A549 (cell line): Measurements from ENCODE around the gene FSTL5.

Experiments used
- BCL3 ChIP-seq: fragments of >200 bp; sonication (Bioruptor Twin); formaldehyde crosslinking; IDR thresholded peaks from 3 replicates; pipeline ENCODE4 v1.6.1; 2016
- EHMT2 ChIP-seq: fragments of 200-600 bp; sonication (generic); IDR thresholded peaks from 2 replicates; pipeline ENCODE4 v1.6.1; 2016; ENCODE audit warnings: antibody characterized with exemption, low read depth, mild to moderate bottlenecking, moderate library complexity
- MAFK ChIP-seq: fragments of 450-650 bp; IDR thresholded peaks from 2 replicates; pipeline ENCODE4 v1.6.1; 2014; ENCODE audit not compliant: partially characterized antibody
- NR3C1 ChIP-seq: fragments of >200 bp; sonication (Bioruptor Twin); formaldehyde crosslinking; IDR thresholded peaks from 3 replicates; pipeline ENCODE4 v1.6.1; 2017
- PHF8 ChIP-seq: fragments of 200-600 bp; sonication (generic); IDR thresholded peaks from 2 replicates; pipeline ENCODE4 v1.6.1; 2016; ENCODE audit warnings: low read depth, mild to moderate bottlenecking, antibody characterized with exemption, moderate library complexity, borderline replicate concordance
- POLR2A ChIP-seq: IDR thresholded peaks from 2 replicates; pipeline ENCODE4 v1.6.1; 2012; ENCODE audit warnings: mild to moderate bottlenecking, low read length
- RARB ChIP-seq: fragments of 250-450 bp; sonication (Bioruptor Pico); IDR thresholded peaks from 2 replicates; pipeline ENCODE4 v1.8.0; 2021; ENCODE audit warnings: mild to moderate bottlenecking, moderate library complexity
- RCOR1 ChIP-seq: fragments of 150-350 bp; IDR thresholded peaks from 2 replicates; pipeline ENCODE4 v1.6.1; 2014; ENCODE audit warnings: antibody characterized with exemption, low read length, low read depth
- RNF2 ChIP-seq: fragments of 200-600 bp; sonication (generic); IDR thresholded peaks from 2 replicates; pipeline ENCODE4 v1.6.1; 2016; ENCODE audit warnings: low read depth, mild to moderate bottlenecking, antibody characterized with exemption, moderate library complexity, borderline replicate concordance
- TF ChIP-seq, protein P1 (sequence below): fragments of >200 bp; sonication (Bioruptor Twin); formaldehyde crosslinking; IDR thresholded peaks from 3 replicates; pipeline ENCODE4 v1.5.1; 2016

- TF ChIP-seq MAFK (no peak), POLR2A (no peak), PHF8 (no peak), RNF2 (no peak), BCL3 (no peak), EHMT2 (no peak), RCOR1 (no peak), RARB (CRISPR knock-in tag) (no peak), NR3C1 (no peak)
- TF ChIP-seq, protein P1, sequence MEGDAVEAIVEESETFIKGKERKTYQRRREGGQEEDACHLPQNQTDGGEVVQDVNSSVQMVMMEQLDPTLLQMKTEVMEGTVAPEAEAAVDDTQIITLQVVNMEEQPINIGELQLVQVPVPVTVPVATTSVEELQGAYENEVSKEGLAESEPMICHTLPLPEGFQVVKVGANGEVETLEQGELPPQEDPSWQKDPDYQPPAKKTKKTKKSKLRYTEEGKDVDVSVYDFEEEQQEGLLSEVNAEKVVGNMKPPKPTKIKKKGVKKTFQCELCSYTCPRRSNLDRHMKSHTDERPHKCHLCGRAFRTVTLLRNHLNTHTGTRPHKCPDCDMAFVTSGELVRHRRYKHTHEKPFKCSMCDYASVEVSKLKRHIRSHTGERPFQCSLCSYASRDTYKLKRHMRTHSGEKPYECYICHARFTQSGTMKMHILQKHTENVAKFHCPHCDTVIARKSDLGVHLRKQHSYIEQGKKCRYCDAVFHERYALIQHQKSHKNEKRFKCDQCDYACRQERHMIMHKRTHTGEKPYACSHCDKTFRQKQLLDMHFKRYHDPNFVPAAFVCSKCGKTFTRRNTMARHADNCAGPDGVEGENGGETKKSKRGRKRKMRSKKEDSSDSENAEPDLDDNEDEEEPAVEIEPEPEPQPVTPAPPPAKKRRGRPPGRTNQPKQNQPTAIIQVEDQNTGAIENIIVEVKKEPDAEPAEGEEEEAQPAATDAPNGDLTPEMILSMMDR = no peak
Observed at GRCh38 chr4:161530710-161531109, 633.1 kb downstream of the FSTL5 start.
